GM12878 (cell line): ENCODE results near the gene LYZL2. TPM values are rescaled to one million over a fixed set of nuclear protein-coding genes. Genes with fewer than 3 reads are reported as not detected.

ENCODE experiments used
- ATAC-seq: fragments of 200-7000 bp; cut with Tn5 transposase; 3 replicates; pipeline ENCODE4 v1.9.1; 2020; ENCODE audit warnings: mild to moderate bottlenecking, moderate library complexity
- BruUV-seq: library from RNA; stranded (reverse); fragments of 400-500 nt; replicated peaks from 2 replicates; lab custom pipeline; 2021; lab: Mats Ljungman, UMichigan
- CTCF ChIA-PET: fragments of 300-600 bp; sonication (Branson Sonifier 250); formaldehyde crosslinking; extraction: SDS; loops from one replicate; lab custom pipeline; 2021; ENCODE audit warnings: inconsistent platforms; lab: Yijun Ruan, JAX
- POLR2A ChIA-PET: fragments of 350-600 bp; formaldehyde crosslinking; extraction: SDS; loops from one replicate; lab custom pipeline; 2021; ENCODE audit warnings: inconsistent platforms; lab: Charles Lee
- RAD21 ChIA-PET: fragments of 300-600 bp; sonication (Branson Sonifier 250); formaldehyde crosslinking; loops from one replicate; lab custom pipeline; 2023; ENCODE audit warnings: antibody characterized with exemption; ENCODE audit not compliant: unreplicated experiment; lab: Charles Lee
- SMC1A ChIA-PET: fragments of 300-600 bp; sonication (Branson Sonifier 250); formaldehyde crosslinking; loops from one replicate; lab custom pipeline; 2023; ENCODE audit not compliant: unreplicated experiment, uncharacterized antibody; lab: Charles Lee
- DNase-seq: peaks from one replicate; pipeline ENCODE4 v3.0.0-alpha.2; 2011; ENCODE audit warnings: low read depth, low spot score
- FAIRE-seq: peaks from 3 replicates; lab custom pipeline; 2011; peaks lifted over from hg19 to GRCh38; lab: Jason Lieb, UNC
- H2AFZ ChIP-seq: 2 replicates; pipeline ENCODE4 v1.6.0; 2011; ENCODE audit warnings: low read depth, low read length, control low read depth; ENCODE audit not compliant: control insufficient read depth
- H3K27ac ChIP-seq: 2 replicates; pipeline ENCODE4 v1.5.1; 2011; ENCODE audit warnings: control low read depth; ENCODE audit not compliant: control insufficient read depth, insufficient read depth
- H3K27me3 ChIP-seq, 2 experiments: replicated peaks in 1 of 2; 2 replicates each; pipeline versions ENCODE4 v1.6.0 to v1.6.1; 2011; ENCODE audit warnings: low read length in 1 of 2; ENCODE audit not compliant: control insufficient read depth in 2 of 2, insufficient read depth in 2 of 2
- H3K36me3 ChIP-seq, 2 experiments: 2 replicates each; pipeline ENCODE4 v1.5.1; 2011; ENCODE audit warnings: low read length in 1 of 2; ENCODE audit not compliant: control insufficient read depth in 2 of 2, insufficient read depth in 2 of 2
- H3K4me1 ChIP-seq: 2 replicates; pipeline ENCODE4 v1.6.1; 2011; ENCODE audit warnings: mild to moderate bottlenecking, low read length, moderate library complexity, mixed read lengths; ENCODE audit not compliant: control insufficient read depth, insufficient read depth
- H3K4me2 ChIP-seq: 2 replicates; pipeline ENCODE4 v1.6.0; 2011; ENCODE audit warnings: control low read depth; ENCODE audit not compliant: control insufficient read depth, insufficient read depth
- H3K4me3 ChIP-seq: fragments of 200-600 bp; sonication (generic); 2 replicates; pipeline ENCODE4 v1.5.1; 2016
- H3K79me2 ChIP-seq: 2 replicates; pipeline ENCODE4 v1.6.0; 2011; ENCODE audit warnings: low read length; ENCODE audit not compliant: control insufficient read depth, insufficient read depth
- H3K9ac ChIP-seq: 2 replicates; pipeline ENCODE4 v1.8.0; 2011; ENCODE audit warnings: low read length, control low read depth, mixed read lengths; ENCODE audit not compliant: control insufficient read depth, insufficient read depth
- H3K9me3 ChIP-seq: replicated peaks from 3 replicates; pipeline ENCODE4 v1.5.1; 2011; ENCODE audit warnings: mild to moderate bottlenecking, low read length; ENCODE audit not compliant: control insufficient read depth, insufficient read depth
- H4K20me1 ChIP-seq: 2 replicates; pipeline ENCODE4 v1.6.0; 2011; ENCODE audit not compliant: control insufficient read depth, insufficient read depth
- CTCF ChIP-seq, 3 experiments: IDR thresholded peaks in 2 of 3; conservative IDR thresholded peaks in 1 of 3; 2 replicates each; pipeline ENCODE4 v1.5.1; 2011; ENCODE audit warnings: low read depth in 3 of 3, low read length in 3 of 3, mild to moderate bottlenecking in 3 of 3, control low read depth in 2 of 3, moderate library complexity in 2 of 3, inconsistent platforms in 1 of 3, mixed read lengths in 1 of 3; ENCODE audit not compliant: control insufficient read depth in 2 of 3, insufficient read depth in 1 of 3; ENCODE audit errors: extremely low read depth in 1 of 3
- E2F4 ChIP-seq: IDR thresholded peaks from 2 replicates; pipeline ENCODE4 v1.6.1; 2012; ENCODE audit warnings: low read depth, low read length, improper control_type of control experiment
- RAD21 ChIP-seq: IDR thresholded peaks from 2 replicates; pipeline ENCODE4 v1.6.1; 2011; ENCODE audit warnings: mild to moderate bottlenecking, low read depth, low read length, moderate library complexity; ENCODE audit not compliant: insufficient read depth
- SIX5 ChIP-seq: IDR thresholded peaks from 2 replicates; pipeline ENCODE4 v1.6.1; 2011; ENCODE audit warnings: mild to moderate bottlenecking, low read depth, low read length, moderate library complexity; ENCODE audit not compliant: severe bottlenecking
- SMC3 ChIP-seq: IDR thresholded peaks from 2 replicates; pipeline ENCODE4 v1.6.1; 2011; ENCODE audit warnings: low read length, improper control_type of control experiment, borderline replicate concordance
- ZNF622 ChIP-seq: fragments of 450-650 bp; IDR thresholded peaks from 2 replicates; pipeline ENCODE4 v1.6.1; 2017; ENCODE audit warnings: mild to moderate bottlenecking, inconsistent platforms
- WGBS: methylation state at CpG from one replicate; pipeline ENCODE4 v1.1.6; 2016; ENCODE audit warnings: low lambda C conversion rate; ENCODE audit not compliant: insufficient replicate concordance, insufficient coverage; ENCODE audit errors: missing lambda C conversion rate; 5-methylcytosine and 5-hydroxymethylcytosine counted together
- in situ Hi-C: fragments of 300-500 bp; cut with MboI; formaldehyde crosslinking; loops from 9 replicates; pipeline ENCODE4 v1.14.3; 2018; ENCODE audit warnings: mixed read lengths
- intact Hi-C: fragments of 100-400 bp; cut with micrococcal nuclease; formaldehyde crosslinking; loops from one replicate; pipeline ENCODE4 v1.14.2; 2022; ENCODE audit not compliant: unreplicated experiment
- polyA plus RNA-seq, 11 experiments: library from polyadenylated mRNA; depleted of rRNA in 4 of 11; unstranded in 6 of 11; stranded (reverse) in 5 of 11; fragments of >200 nt; fragmentation: Nextera tagmentation in 4 of 11; fragmentation: Illumina TruSeq in 1 of 11; extraction: Ambion mirVana in 4 of 11; extraction: Trizol in 1 of 11; gene quantifications; 1 replicate in 1 of 11; 2 replicates in 10 of 11; pipeline versions ENCODE4 v1.2.1 to v1.2.3, GENCODE V29; 2011 to 2016; ENCODE audit warnings: inconsistent platforms in 2 of 11, missing spikeins in 2 of 11, low read depth in 1 of 11
- total RNA-seq, 4 experiments: library from RNA; depleted of rRNA in 3 of 4; stranded (reverse); fragments of >200 nt in 3 of 4; fragmentation: Illumina TruSeq in 1 of 4; extraction: Trizol in 1 of 4; gene quantifications; 2 replicates each; pipeline versions ENCODE4 v1.2.1 to v1.2.3, GENCODE V29; 2013 to 2021

Gene LYZL2
- total and polyA plus RNA-seq, 10 of the 15 experiments (the other 5 are each of a cell fraction or from before 2014, with no cell fraction given), result not detected

GRCh38 chr10:30639946-30640786 is 10.6 kb upstream of the LYZL2 start:
- no peaks in the 10 kb centered on the region for H3K36me3 ChIP-seq
- intact Hi-C loops, result no loop called here
- no peak overlapping the region for H2AFZ ChIP-seq

More at GRCh38 chr10:30639946-30640786, 10.6 kb upstream of the LYZL2 start:
- H3K4me3 ChIP-seq, result no peak overlapping the region
- 0% methylated on average over 6 of the region's 6 CpGs for WGBS
- FAIRE-seq, result no peak
- H3K79me2 ChIP-seq, result no peaks in the 10 kb centered on the region
- H3K9ac ChIP-seq, result no peak overlapping the region
- no peaks in the 10 kb centered on the region for H4K20me1 ChIP-seq
- H3K27me3 ChIP-seq, result peaks cover 0 to 1% of the 10 kb centered on the region in 2 experiments; a peak in 3 of 4 replicates
- SMC1A ChIA-PET, result interaction anchor here (0.8 to 2.3 kb wide), 10 partner anchors 9 to 269 kb away, joined by 3 to 9 read pairs (median 4); no protein-coding TSS in a partner anchor
- ATAC-seq, result peak; percentile 37; the same call in 1 of the 3 replicates
- RAD21 ChIA-PET, result interaction anchor here (0.8 to 1.8 kb wide), 3 partner anchors 23 to 1168 kb away, joined by 4 to 5 read pairs (median 5); no protein-coding TSS in a partner anchor
- CTCF ChIA-PET, result interaction anchor here (0.5 to 4.5 kb wide), 41 partner anchors 8 to 1219 kb away, joined by 3 to 37 read pairs (median 4); partner anchors contain the start of genes LYZL2 and ZNF438
- H3K4me2 ChIP-seq, result no peak overlapping the region
- no peak overlapping the region for H3K27ac ChIP-seq
- peak; percentile 78 to 81 (median 81) for TF ChIP-seq CTCF (IDR thresholded peaks at IDR 0.05 in 2 of 3, conservative IDR thresholded peaks at IDR 0.05 in 1 of 3; ENCODE audit: control insufficient read depth in 2 of 3, extremely low read depth in 1 of 3, insufficient read depth in 1 of 3, low read depth in 3 of 3, low read length in 3 of 3)
- TF ChIP-seq ZNF622, result no peak
- peak; percentile 63; the same call in 1 of the 2 replicates for TF ChIP-seq SMC3
- peak; percentile 37; the same call in 1 of the 2 replicates for TF ChIP-seq E2F4
- no peak for TF ChIP-seq SIX5
- TF ChIP-seq RAD21, result peak; percentile 56
- H3K4me1 ChIP-seq, result no peaks in the 10 kb centered on the region
- no peak for DNase-seq
- H3K9me3 ChIP-seq, result no peaks in the 10 kb centered on the region
- in situ Hi-C loops, result no loop called here
- no TSS peak for BruUV-seq
- POLR2A ChIA-PET, result no interaction called here
